ENCODE results near the gene ABHD14A.

ABHD14A gene

GRCh38 chr3:51957520-51958205 is 17.2 kb upstream of the ABHD14A start:
- DNase-seq (ENCODE audit: low read depth) = no peak

- no peak for DNase-seq (ENCODE audit: low read depth)
Measured at GRCh38 chr3:51958603-51959521, 16.0 kb upstream of the ABHD14A start.

DNA sequence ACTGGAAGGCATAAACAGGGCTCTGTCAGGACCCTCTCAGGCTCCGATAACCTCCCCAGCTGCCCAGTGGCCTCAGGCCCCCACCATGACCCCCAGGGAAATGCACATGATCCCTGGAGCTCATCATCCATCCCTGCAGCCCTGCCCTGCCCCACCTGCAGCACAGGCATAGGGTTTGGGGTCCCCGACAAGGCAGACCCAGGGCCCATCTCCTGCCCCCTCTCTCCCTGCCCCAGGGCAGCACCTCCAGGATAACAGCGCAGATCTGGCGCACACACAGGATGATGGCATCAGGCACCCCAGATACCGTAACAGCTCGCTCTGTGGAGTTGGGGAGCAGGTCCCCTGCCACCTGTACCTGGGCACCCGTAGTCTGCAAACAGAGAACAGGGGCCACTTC is 15.2 kb upstream of the ABHD14A start:
- no peak for DNase-seq (ENCODE audit: low read depth)

DNA sequence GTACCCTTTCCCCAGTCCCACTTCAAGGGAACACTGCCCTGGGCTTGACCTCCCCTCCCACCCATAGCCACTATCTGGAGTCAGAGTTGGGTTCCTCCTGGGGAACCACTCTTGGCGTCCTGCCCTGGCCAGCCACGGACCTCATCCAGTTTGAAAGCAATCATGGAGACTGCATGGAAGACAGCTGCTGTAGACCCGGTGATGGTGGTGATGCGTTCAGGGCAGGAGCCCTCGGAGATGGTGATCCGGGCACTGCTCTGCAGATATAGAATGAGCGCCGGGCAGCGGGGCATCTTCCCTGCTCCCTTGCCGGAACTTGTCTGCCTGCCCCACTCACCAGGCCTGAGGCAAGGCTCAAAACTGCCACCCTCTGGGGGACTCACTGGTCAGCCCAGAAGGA is 14.5 kb upstream of the ABHD14A start:
- no peak for DNase-seq (ENCODE audit: low read depth)

DNA sequence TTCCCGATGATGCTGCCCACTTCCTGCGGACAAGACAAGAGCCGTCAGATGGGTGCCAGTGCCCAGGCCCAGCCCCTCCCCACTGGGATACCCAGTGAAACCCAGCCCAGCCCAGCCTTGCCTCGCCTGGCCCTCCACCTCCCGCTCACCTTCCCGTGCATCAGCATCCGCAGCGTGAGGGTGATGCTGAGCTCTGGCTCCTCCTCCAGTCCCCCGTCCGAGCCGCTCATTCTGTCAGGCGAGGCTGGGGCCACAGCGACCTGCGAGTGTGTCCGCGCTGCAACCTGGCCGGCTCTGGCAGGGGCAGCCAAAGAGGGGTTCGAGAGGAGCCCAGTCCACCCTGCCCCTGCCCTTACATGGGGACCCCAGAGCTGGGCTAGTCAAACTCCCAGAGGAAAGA is 13.9 kb upstream of the ABHD14A start:
- DNase-seq (ENCODE audit: low read depth) = no peak

DNA sequence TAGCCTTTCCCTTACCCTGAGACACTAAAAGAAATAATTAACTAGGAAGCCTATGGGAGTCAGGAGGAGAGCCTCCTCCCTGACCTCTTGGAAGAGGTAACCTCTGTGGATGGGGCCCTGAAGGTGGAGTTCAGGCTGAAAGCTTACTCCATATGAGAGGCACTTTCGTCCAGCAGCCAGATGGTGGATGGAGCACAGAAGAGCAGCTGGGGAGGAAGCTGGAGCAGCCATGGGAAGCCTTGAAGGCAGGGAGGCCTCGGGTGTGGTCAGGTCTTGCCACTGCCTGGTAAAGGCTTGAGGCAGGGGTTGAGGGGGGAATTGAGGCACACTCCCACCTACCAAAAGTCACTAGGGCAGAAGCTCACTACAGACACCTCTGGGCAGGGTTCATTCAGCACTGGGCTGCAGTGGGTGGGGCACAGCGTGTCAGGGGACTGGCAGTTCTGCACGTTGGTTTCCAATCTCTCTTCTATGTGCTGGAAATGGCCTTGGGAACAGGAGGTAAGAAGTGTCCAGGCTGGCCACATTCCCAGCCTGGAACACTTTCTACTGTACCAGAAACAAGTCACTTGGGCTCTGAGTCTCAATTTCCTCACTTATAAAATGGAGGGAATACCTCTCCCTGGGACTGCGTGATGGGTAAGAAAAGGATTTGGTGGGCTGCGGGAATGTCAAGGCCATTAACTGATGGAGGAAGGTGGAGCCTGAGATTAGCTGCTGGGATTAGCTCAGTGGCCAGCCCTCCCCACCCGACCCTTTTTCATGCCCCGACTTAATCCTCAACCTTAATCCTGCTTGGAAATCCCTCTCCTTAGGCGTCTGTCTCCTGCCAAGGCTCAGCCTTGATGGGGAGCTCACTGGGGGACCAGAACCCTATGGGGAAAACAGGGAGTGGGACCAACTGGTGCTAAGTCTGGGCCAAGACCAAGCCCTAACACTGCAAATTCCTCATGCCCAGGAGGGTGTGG is 13.0 kb upstream of the ABHD14A start:
- no peak for DNase-seq (ENCODE audit: low read depth)

DNA sequence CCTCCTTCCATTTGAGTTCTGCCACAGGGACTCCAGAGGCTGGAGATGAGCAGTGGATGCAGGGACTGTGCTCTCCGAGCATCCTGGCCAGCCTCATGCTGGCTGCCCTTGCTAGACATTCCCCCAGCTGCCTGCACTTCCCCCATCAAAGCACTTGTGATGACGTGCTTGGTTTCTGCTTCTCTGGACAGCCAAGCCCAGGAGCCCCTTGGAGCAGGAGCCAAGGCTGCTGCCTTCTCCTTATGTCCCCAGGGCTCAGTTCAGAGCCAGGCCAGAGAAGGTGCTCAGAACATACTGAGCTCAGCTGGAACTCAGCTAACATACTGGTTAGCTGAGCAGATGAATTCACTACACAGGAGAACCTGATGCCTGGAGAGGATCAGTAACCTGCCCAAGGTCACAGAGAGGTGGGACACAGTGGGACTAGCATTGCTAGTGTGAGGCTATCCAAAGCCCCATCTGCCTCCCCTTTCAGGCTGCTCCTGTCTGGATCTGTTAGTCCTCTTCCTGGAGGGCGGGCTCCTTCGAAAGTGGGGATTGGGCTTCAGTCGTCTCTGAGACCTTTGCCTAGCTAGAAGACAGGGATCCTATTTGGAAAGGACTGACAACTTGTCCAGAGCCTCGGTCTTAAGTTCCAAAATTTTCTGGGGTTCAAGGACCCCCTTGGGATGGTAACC is 11.9 kb upstream of the ABHD14A start:
- DNase-seq (ENCODE audit: low read depth) = no peak

GRCh38 chr3:51963951-51964451 is 10.9 kb upstream of the ABHD14A start:
- no peak for DNase-seq (ENCODE audit: low read depth)

GRCh38 chr3:51964521-51964920 is 10.3 kb upstream of the ABHD14A start:
- no peak for DNase-seq (ENCODE audit: low read depth)

GRCh38 chr3:51966016-51966415 is 8.8 kb upstream of the ABHD14A start:
- no peak for DNase-seq (ENCODE audit: low read depth)

- no peak for DNase-seq (ENCODE audit: low read depth)
Measured at GRCh38 chr3:51966486-51966885, 8.4 kb upstream of the ABHD14A start.

DNA sequence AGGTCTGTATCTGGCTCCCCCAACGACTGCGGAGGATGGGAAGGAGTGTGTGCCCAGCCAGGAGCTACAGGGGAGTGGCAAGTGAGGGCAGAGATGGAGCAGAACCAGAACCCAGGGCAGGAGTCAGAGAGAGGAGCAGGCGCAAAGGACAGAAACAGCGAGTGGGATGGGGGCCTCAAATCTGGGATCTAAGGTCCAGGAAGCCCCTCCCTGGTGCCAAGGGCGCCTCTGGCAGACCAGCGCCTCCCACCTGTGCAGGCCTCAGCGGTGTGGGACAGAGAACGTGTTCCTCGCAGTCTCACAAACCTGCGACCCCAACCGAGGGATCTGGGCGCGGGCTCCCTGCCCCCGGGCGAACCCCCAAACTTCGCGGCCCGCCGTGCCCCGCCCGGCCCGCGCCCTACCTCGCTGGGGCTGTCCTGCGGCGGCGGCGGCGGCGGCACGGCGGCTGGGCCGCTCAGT is 7.9 kb upstream of the ABHD14A start:
- DNase-seq (ENCODE audit: low read depth) = no peak

DNA sequence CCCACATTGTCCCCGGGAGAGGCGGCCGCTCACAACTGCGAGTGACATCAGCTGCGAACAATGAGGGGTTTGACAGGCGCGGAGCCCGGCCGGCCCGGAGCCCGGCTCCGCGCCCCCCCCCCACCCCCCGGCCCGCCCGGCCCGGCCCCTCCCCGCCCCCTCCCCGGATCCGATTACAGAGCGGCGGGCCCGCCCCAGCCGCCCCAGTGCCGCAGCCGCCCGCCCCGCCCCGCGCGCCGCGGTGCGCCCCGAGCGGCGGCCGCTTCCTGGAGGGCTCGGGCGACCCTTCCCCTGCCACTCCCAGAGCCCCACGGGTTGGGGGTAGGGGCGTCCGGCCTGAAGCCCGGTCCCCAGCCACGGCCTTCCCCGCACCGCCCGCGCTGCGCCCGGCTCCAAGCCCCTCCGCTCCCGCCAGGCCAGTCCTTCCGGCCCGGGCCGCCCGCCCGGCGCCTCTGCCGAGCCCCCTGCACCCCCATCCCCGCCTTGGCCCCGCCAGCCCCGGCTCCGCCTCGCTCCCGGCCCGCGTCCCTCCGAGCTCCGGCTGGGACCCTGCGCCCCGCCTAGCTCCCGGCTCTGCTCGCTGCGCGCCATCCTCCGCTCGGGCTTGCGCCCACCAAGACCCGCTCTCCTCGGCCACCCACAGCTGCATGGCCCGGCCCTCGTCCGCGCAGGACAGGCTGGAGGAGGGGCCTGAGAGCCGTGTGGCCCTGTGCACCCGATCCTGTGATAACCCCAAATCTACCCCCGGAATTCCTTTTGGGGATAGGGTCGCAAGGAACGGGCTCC is 7.3 kb upstream of the ABHD14A start, which contains the start of gene PCBP4:
PCBP4 (minus strand) TSS at position 71 of the 786 bp plus-strand sequence. CDS start 6,214 bp downstream, outside the sequence.
- no peak for DNase-seq (ENCODE audit: low read depth)

GRCh38 chr3:51968170-51968775 is 6.6 kb upstream of the ABHD14A start:
- DNase-seq (ENCODE audit: low read depth) = no peak

- DNase-seq (ENCODE audit: low read depth) = no peak
Measured at GRCh38 chr3:51968883-51969678, 5.8 kb upstream of the ABHD14A start.

- DNase-seq (ENCODE audit: low read depth) = no peak
Measured at GRCh38 chr3:51969841-51970240, 5.0 kb upstream of the ABHD14A start.

DNA sequence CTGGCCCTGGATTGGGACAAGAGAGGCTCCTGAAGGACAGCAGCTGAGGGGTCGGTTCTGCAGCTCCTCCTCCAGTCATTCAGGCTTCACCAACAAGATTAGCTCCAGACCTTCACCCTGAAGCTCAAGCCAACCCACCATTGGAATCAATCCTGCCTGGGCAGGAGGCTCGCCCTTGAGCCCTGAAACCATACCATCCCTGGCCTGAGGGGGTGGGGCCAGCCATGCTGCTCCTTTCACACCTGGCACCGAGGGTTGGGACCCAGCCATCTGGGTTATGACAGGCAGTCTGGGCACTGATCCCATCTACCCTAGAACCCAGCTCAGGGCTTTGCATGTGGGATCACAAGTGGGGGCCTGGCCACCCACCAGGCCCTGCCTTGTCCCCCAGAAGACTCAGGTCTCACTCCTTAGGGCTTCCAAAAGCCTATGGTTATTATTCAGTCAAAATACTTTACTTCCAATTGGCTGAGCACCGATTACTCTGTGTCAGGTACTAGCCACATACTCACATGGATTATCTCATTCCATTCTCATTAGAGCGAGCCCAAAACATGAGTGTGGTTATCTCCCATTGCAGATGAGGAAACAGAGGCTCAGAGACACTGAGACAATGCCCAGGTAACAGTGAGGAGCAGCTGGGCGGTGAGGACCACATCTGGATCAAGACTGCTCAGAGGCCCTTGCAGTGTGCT is 4.1 kb upstream of the ABHD14A start:
- DNase-seq (ENCODE audit: low read depth) = no peak

DNA sequence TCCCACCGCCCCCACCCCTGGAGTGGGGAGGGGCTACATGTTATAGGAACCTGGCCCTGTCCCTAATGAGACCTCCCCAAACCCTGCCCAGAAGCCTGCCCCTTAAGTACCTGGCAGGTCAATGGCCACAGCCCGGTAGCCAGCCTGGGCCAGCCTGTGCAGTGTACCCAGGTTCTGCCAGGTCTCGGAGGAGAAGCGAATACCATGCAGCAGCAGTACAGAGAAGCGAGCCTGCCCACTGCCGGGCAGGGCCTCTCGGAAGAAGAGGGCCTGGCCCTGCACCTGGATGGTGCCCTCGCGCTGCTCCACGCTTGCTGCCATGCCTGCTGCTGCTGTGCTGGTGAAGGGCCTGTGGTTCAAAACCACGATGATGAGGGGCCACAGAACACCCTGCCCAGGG is 3.5 kb upstream of the ABHD14A start:
- no peak for DNase-seq (ENCODE audit: low read depth)

Data from fibroblast of the conjunctiva (primary cell).